Common myeloid progenitor, CD34-positive (primary cell): ENCODE data around the gene NFIA.

Experiments used
- CTCF ChIA-PET: fragments of 350-600 bp; sonication (Branson Sonifier 250); formaldehyde crosslinking; loops from one replicate; lab custom pipeline; 2021; ENCODE audit warnings: antibody characterized with exemption; lab: Charles Lee
- POLR2A ChIA-PET: fragments of 350-600 bp; sonication (Branson Sonifier 250); formaldehyde crosslinking; loops from one replicate; lab custom pipeline; 2021; ENCODE audit warnings: antibody characterized with exemption; lab: Charles Lee
- DNase-seq, 3 donors: peaks; one replicate each; pipeline versions ENCODE4 v3.0.0 to v3.0.0-alpha.2; 2013
- H3K27ac ChIP-seq, 2 experiments: 1 replicate in 1 of 2; 2 replicates in 1 of 2; pipeline ENCODE4 v1.7.0; 2013; ENCODE audit warnings: inconsistent platforms in 2 of 2, low read length in 2 of 2, mild to moderate bottlenecking in 2 of 2, low read depth in 1 of 2, moderate library complexity in 1 of 2; ENCODE audit not compliant: severe bottlenecking in 2 of 2, insufficient read depth in 1 of 2, poor library complexity in 1 of 2
- H3K27me3 ChIP-seq, 5 experiments: replicated peaks in 2 of 5; 1 replicate in 3 of 5; 2 replicates in 2 of 5; pipeline versions ENCODE4 v1.6.1 to v1.7.0; 2013; ENCODE audit warnings: low read length in 4 of 5, mild to moderate bottlenecking in 2 of 5, moderate library complexity in 2 of 5, inconsistent platforms in 1 of 5; ENCODE audit not compliant: insufficient read depth in 5 of 5, control insufficient read depth in 4 of 5
- H3K36me3 ChIP-seq, 4 experiments: 1 replicate in 2 of 4; 2 replicates in 2 of 4; pipeline versions ENCODE4 v1.6.1 to v1.7.0; 2013; ENCODE audit warnings: low read length in 3 of 4, control low read depth in 1 of 4, mild to moderate bottlenecking in 1 of 4; ENCODE audit not compliant: control insufficient read depth in 4 of 4, insufficient read depth in 4 of 4
- H3K4me1 ChIP-seq, 4 experiments: 1 replicate in 3 of 4; 2 replicates in 1 of 4; pipeline versions ENCODE4 v1.6.1 to v1.7.1; 2013; ENCODE audit warnings: low read length in 3 of 4, mild to moderate bottlenecking in 3 of 4, control low read depth in 1 of 4, inconsistent platforms in 1 of 4, moderate library complexity in 1 of 4; ENCODE audit not compliant: control insufficient read depth in 4 of 4, insufficient read depth in 4 of 4; ENCODE audit errors: control extremely low read depth in 1 of 4
- H3K4me3 ChIP-seq, 7 experiments: 1 replicate in 4 of 7; 2 replicates in 3 of 7; pipeline versions ENCODE4 v1.5.1 to v1.7.0; 2013; ENCODE audit warnings: mild to moderate bottlenecking in 7 of 7, low read length in 6 of 7, moderate library complexity in 6 of 7, inconsistent platforms in 2 of 7, low read depth in 2 of 7, control low read depth in 1 of 7; ENCODE audit not compliant: insufficient read depth in 4 of 7, control insufficient read depth in 1 of 7; ENCODE audit errors: extremely low read depth in 1 of 7
- H3K9me3 ChIP-seq, 5 experiments: 1 replicate in 4 of 5; 2 replicates in 1 of 5; pipeline versions ENCODE4 v1.6.1 to v1.7.1; 2013; ENCODE audit warnings: low read length in 4 of 5, mild to moderate bottlenecking in 2 of 5, inconsistent platforms in 1 of 5, low read depth in 1 of 5, moderate library complexity in 1 of 5; ENCODE audit not compliant: control insufficient read depth in 4 of 5, insufficient read depth in 2 of 5; ENCODE audit errors: control extremely low read depth in 1 of 5
- whole genome bisulfite sequencing: methylation state at CpG from one replicate; pipeline ENCODE4 v1.1.5; 2013; ENCODE audit not compliant: insufficient coverage; 5-methylcytosine and 5-hydroxymethylcytosine counted together

The NFIA gene

DNA sequence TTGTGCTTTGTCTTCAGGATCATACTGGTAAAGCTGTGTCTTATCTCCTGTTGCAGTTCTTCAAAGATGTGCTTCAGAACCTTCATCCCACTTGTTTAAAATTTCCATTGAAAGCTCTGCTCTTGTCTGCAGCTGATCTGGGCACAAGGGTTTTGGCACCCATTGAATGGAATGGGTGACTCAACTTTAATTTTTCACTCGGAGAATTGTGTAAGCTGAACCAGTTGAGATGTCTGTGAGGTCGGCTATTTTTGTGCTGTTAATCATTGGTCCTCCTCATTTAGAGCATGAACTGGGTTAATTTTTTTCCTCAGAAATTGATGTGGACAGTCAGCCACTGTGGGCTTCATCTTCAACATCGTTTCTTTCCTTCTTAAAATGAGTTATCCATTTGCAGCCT, 390.5 kb downstream of the NFIA start:
- CTCF ChIA-PET, result interaction anchor here (1.8 kb wide), 1 partner anchor 169 kb away, joined by 4 read pairs; no protein-coding TSS in a partner anchor
- Histone ChIP-seq H3K4me3 (no peak overlapping the region), H3K27ac (no peak overlapping the region), H3K4me1 (no peaks in the 10 kb centered on the region), H3K27me3 (no peaks in the 10 kb centered on the region), H3K9me3 (no peaks in the 10 kb centered on the region), H3K36me3 (no peaks in the 10 kb centered on the region)
- POLR2A ChIA-PET, result no interaction called here
- DNase-seq, result no peak
- WGBS, result 67% methylated on average over 3 of the region's 3 CpGs

DNA sequence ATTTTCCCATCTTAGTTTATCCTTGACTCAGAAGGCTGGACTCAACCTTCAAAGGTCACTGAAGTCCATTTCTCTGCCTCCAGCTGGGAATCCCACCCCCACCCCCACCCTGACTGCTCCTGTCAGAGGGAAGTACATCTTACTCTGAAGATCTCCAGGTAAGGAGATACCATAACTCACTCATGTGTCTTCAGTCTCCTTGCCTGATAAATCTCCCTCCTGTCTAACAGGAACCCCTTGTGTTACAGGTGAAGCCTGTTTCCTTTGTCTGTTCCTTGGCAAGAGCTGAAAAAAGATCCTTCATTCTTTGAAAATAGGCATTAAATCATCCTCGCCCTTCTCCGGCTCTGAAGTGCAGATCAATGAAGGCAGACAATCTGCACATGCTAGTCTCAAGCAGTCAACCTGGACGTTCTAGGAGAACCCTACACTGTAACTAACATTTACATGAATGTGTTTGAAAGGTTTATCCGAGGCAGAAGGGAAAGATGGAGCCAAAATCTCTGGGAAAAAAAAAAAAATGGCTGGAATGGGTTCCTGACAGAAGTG, 392.0 kb downstream of the NFIA start:
- Histone ChIP-seq H3K27me3 (no peaks in the 10 kb centered on the region), H3K36me3 (no peaks in the 10 kb centered on the region), H3K27ac (no peak overlapping the region), H3K4me1 (no peaks in the 10 kb centered on the region), H3K4me3 (no peak overlapping the region), H3K9me3 (no peaks in the 10 kb centered on the region)
- WGBS, result 100% methylated on average over 1 of the region's 4 CpGs
- no peak for DNase-seq
- ChIA-PET POLR2A (no interaction called here), CTCF (interaction anchor here (0.7 to 1.8 kb wide), 2 partner anchors 102 to 168 kb away, joined by 3 to 4 read pairs; no protein-coding TSS in a partner anchor)

DNA sequence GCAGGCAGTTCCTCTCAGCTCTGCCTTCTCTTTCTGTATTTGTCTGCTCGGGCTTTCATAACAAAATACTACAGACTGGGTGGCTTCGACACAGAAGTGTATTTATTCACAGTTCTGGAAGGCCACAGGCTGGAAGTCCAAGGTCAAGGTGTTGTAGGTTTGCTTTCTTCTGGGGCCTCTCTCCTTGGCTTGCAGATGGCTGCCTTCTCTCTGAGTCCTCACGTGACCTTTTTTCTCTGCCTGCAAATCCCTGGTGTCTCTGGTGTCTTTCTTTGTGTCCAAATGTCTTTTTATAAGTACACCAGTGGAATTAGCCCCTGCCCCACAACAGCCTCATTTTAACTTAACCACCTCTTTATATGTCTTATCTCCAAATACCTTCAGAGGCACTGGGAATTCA, 392.6 kb downstream of the NFIA start:
- H3K27ac ChIP-seq, result no peak overlapping the region
- no peaks in the 10 kb centered on the region for H3K9me3 ChIP-seq
- WGBS, result 95% methylated on average over 3 of the region's 3 CpGs
- H3K27me3 ChIP-seq, result no peaks in the 10 kb centered on the region
- ChIA-PET POLR2A (no interaction called here), CTCF (interaction anchor here (0.7 kb wide), 1 partner anchor 102 kb away, joined by 3 read pairs; no protein-coding TSS in a partner anchor)
- DNase-seq, result no peak
- H3K4me3 ChIP-seq, result no peak overlapping the region
- H3K36me3 ChIP-seq, result no peaks in the 10 kb centered on the region
- H3K4me1 ChIP-seq, result no peaks in the 10 kb centered on the region

DNA sequence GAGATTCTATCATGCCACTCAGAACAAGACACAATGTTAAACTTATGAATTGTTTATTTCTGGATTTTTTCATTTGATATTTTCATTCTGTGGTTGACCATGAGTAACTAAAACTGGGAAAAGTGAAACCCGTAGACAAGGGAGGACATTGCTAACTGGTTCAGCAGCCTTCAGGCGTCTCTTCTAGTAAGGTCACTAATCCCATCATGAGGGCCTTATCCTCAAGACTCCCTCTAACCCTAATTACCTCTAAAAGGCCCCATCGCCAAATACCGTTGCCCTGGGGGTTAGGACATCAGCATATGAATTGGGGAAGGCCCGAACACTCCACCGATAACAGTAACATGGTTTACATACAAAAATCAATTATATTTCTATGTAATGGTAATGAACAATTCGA, 394.9 kb downstream of the NFIA start:
- ChIA-PET POLR2A (no interaction called here), CTCF (no interaction called here)
- Histone ChIP-seq H3K36me3 (no peaks in the 10 kb centered on the region), H3K27ac (no peak overlapping the region), H3K27me3 (no peaks in the 10 kb centered on the region), H3K9me3 (no peaks in the 10 kb centered on the region), H3K4me3 (no peak overlapping the region), H3K4me1 (peaks cover 0 to 4% (median 0%) of the 10 kb centered on the region in 4 experiments)
- DNase-seq, result no peak
- 90% methylated on average over 2 of the region's 7 CpGs for whole genome bisulfite sequencing

DNA sequence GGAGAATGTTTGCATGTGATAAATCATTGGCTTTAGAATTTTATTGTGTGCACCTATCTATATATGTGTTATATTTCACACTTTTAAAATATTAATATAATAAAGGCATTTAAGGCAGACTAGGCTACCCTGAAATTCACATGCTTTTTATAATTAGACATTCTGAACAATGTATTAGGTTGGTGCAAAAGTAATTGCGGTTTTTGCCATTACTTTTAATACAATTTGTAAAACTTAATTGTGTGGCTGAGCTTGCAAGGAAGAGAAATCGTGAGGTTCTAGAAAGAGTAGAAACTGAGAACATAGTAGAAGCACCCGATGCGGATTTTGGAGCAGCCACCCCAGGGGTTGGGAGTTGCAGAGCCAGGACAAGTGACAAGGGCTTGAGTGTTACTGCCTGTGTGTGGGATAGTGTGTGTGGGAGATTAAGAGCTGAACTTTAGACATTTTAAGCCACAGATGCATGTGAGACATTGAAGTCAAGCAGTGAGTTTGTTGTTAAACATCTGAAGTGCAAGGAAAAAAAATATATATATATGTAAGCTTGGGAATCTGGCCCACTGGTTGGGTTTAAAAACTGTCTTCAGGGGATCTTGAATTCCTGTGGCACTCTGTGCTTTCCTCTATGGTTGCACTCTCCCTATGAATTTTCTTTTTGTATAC, 398.0 kb downstream of the NFIA start:
- no peak overlapping the region for H3K27ac ChIP-seq
- POLR2A ChIA-PET, result no interaction called here
- 100% methylated on average over 2 of the region's 4 CpGs for WGBS
- peaks cover 0 to 4% (median 0%) of the 10 kb centered on the region in 4 experiments for H3K4me1 ChIP-seq
- H3K4me3 ChIP-seq, result no peak overlapping the region
- H3K36me3 ChIP-seq, result no peaks in the 10 kb centered on the region
- H3K27me3 ChIP-seq, result no peaks in the 10 kb centered on the region
- no peaks in the 10 kb centered on the region for H3K9me3 ChIP-seq
- CTCF ChIA-PET, result interaction anchor here (1.0 kb wide), 1 partner anchor 18 kb away, joined by 4 read pairs; no protein-coding TSS in a partner anchor
- no peak for DNase-seq

DNA sequence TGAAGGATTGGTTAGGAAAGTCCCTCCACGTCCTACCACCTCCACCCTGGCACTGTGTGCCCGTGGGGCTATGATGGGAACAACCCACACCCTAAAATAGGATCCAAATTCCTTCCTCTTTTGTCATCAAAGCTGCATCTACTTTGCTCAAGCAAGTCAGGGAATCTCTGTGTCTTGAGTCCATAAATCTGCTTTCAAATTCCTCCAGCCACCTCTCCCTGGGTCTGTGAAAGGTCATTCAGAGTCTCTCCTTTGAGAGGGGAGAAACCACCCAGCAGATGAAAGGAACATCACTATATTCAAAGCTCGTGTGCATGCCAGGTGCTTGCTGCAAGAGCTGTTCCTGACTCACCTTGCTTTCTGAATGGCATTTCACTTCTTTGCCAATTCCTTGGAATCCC, 399.0 kb downstream of the NFIA start:
- DNase-seq, result no peak
- POLR2A ChIA-PET, result no interaction called here
- CTCF ChIA-PET, result no interaction called here
- H3K4me1 ChIP-seq, result peaks cover 0 to 4% (median 0%) of the 10 kb centered on the region in 4 experiments
- no peaks in the 10 kb centered on the region for H3K36me3 ChIP-seq
- WGBS, result 100% methylated on average over 1 of the region's 3 CpGs
- no peaks in the 10 kb centered on the region for H3K27me3 ChIP-seq
- H3K27ac ChIP-seq, result no peak overlapping the region
- H3K9me3 ChIP-seq, result no peaks in the 10 kb centered on the region
- H3K4me3 ChIP-seq, result no peak overlapping the region

DNA sequence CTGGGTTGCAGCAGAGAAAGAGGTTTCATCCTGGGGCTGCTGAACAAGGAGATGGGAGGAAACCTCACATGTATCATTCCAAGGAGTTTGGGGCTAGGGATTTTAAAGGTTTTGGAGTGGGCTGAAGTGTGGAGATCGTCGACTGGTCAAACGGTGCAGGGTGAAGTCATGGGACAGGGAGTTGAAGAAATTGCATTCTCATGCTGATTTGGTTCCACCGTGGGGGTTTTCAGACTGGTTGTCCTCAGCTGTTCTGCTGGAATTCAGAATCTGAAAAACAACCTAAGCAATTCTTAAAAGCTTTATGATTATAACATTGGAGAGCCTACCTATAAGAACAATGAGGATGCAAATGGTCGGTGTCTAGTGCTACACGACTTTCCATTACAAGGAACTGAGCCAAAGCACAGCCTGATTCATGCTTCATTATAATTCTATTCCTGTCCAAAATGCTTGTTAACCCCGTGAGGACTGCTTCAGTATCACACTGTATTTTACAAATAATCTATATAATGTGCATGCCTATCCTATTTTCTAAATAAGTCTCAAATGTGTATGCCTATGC, 399.9 kb downstream of the NFIA start:
- CTCF ChIA-PET, result no interaction called here
- POLR2A ChIA-PET, result no interaction called here
- WGBS, result 47% methylated on average over 3 of the region's 7 CpGs
- Histone ChIP-seq H3K4me1 (peaks cover 0 to 4% (median 0%) of the 10 kb centered on the region in 4 experiments), H3K9me3 (no peaks in the 10 kb centered on the region), H3K27me3 (no peaks in the 10 kb centered on the region), H3K4me3 (no peak overlapping the region), H3K27ac (no peak overlapping the region), H3K36me3 (no peaks in the 10 kb centered on the region)
- no peak for DNase-seq
